Right lobe of liver (tissue), 4 donors: ENCODE results near the gene RAB39B.

Experiments used
- POLR2A ChIP-seq: fragments of 450-650 bp; IDR thresholded peaks from one replicate; pipeline ENCODE4 v1.6.1; 2017; ENCODE audit warnings: antibody characterized with exemption, mild to moderate bottlenecking
- TF ChIP-seq, protein P1 (sequence below), 4 donors: fragments of 200-600 bp in 3 of 4; fragments of 450-650 bp in 1 of 4; IDR thresholded peaks; one replicate each; pipeline versions ENCODE4 v1.5.1 to v1.8.0; 2016 to 2022; ENCODE audit warnings: antibody characterized with exemption in 4 of 4, mild to moderate bottlenecking in 2 of 4
- donor health status: DM: no; HTN: no; CAD: no.
- donor health status: DM: no; HTN: no; CAD: no.
- donor health status: DM: no; HTN: yes; CAD: no.

DNA sequence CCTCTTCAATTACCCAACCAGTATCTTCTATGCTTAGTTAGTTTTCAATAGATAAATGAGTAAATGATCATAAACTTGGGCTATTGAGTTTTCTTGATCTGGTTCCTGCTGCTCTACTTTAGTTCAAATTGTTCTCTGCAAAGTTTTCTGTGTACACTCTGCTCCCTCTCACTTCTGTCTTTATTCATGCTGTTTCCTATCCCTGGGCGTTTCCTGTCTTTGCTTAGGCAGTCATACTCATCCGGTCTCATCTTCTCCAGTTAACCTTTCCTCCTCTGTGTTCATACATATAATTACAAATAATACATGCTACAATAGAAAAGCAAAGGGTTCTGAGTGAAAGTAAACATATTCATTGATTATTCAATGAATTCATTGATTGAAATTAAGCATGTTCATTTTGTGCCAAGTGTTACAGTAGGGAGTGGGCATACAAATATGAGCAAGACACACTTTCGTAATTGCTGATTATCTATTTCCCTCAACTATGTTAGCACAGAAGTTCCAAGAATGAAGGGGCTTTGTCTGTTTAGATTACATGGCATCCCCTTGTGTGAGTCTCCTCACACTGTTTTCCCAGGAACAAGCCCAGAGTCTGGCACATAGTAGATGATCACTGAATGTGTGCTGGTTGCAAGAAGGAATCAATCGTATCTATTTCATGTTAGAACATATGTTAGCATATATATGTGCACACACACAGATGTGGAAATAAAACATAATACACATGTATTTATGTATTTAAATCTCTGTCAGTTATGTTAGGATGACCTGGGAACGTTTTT, 1.1 kb downstream of the RAB39B start:
- TF ChIP-seq, protein P1, sequence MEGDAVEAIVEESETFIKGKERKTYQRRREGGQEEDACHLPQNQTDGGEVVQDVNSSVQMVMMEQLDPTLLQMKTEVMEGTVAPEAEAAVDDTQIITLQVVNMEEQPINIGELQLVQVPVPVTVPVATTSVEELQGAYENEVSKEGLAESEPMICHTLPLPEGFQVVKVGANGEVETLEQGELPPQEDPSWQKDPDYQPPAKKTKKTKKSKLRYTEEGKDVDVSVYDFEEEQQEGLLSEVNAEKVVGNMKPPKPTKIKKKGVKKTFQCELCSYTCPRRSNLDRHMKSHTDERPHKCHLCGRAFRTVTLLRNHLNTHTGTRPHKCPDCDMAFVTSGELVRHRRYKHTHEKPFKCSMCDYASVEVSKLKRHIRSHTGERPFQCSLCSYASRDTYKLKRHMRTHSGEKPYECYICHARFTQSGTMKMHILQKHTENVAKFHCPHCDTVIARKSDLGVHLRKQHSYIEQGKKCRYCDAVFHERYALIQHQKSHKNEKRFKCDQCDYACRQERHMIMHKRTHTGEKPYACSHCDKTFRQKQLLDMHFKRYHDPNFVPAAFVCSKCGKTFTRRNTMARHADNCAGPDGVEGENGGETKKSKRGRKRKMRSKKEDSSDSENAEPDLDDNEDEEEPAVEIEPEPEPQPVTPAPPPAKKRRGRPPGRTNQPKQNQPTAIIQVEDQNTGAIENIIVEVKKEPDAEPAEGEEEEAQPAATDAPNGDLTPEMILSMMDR (IDR thresholded peaks at IDR 0.05), result no peak
- TF ChIP-seq POLR2A, result no peak
